HG03060 (cell line): ENCODE measurements around the gene SLX4.
A peak's percentile ranks its signal among the peaks of the same experiment; 100 is the strongest.

Source experiments
- ATAC-seq: cut with Tn5 transposase; IDR thresholded peaks from one replicate; pipeline ENCODE4 v1.9.1; 2021; ENCODE audit warnings: low read depth, moderate number of reproducible peaks; ENCODE audit not compliant: unreplicated experiment

The SLX4 gene

GRCh38 chr16:3601614-3602319 is 9.6 kb downstream of the SLX4 start:
- ATAC-seq: no peak

- no peak for ATAC-seq
Observed at GRCh38 chr16:3599922-3600321, 11.5 kb downstream of the SLX4 start.

- ATAC-seq: no peak
Observed at GRCh38 chr16:3599121-3599520, 12.3 kb downstream of the SLX4 start.

- no peak for ATAC-seq
Observed at GRCh38 chr16:3598236-3598635, 13.2 kb downstream of the SLX4 start.

- no peak for ATAC-seq
Observed at GRCh38 chr16:3597676-3598075, 13.7 kb downstream of the SLX4 start.

- no peak for ATAC-seq
Observed at GRCh38 chr16:3597226-3597625, 14.2 kb downstream of the SLX4 start.

GRCh38 chr16:3596101-3596861 is 15.1 kb downstream of the SLX4 start:
- no peak for ATAC-seq

- ATAC-seq: no peak
Observed at GRCh38 chr16:3595521-3596021, 15.8 kb downstream of the SLX4 start.

GRCh38 chr16:3595110-3595486 is 16.3 kb downstream of the SLX4 start:
- no peak for ATAC-seq

GRCh38 chr16:3594316-3595109 is 16.9 kb downstream of the SLX4 start:
- ATAC-seq: no peak

GRCh38 chr16:3592559-3592958 is 18.8 kb downstream of the SLX4 start:
- ATAC-seq: no peak

- no peak for ATAC-seq
Observed at GRCh38 chr16:3591991-3592390, 19.4 kb downstream of the SLX4 start.

GRCh38 chr16:3591436-3591803 is 20.0 kb downstream of the SLX4 start:
- ATAC-seq: no peak

GRCh38 chr16:3590736-3591435 is 20.5 kb downstream of the SLX4 start:
- ATAC-seq: no peak

GRCh38 chr16:3589991-3590701 is 21.3 kb downstream of the SLX4 start:
- ATAC-seq: no peak

GRCh38 chr16:3589441-3589921 is 21.9 kb downstream of the SLX4 start:
- no peak for ATAC-seq

GRCh38 chr16:3589001-3589400 is 22.4 kb downstream of the SLX4 start:
- ATAC-seq: no peak

GRCh38 chr16:3587547-3588110 is 23.8 kb downstream of the SLX4 start:
- ATAC-seq: peak; percentile 60

- ATAC-seq: no peak
Observed at GRCh38 chr16:3584412-3584811, 27.0 kb downstream of the SLX4 start.
